ENCODE results near the gene STIM2. TPM values are rescaled to one million over a fixed set of nuclear protein-coding genes. Genes with fewer than 3 reads are reported as not detected.
"Not testable (repeated sequence)": the region's sequence is repeated elsewhere in the genome, so short reads cannot be mapped to it uniquely, and the experiment has no call there.

The STIM2 gene
- total RNA-seq, 2 experiments from 2014 or later = 54.6 to 66.3 TPM

DNA sequence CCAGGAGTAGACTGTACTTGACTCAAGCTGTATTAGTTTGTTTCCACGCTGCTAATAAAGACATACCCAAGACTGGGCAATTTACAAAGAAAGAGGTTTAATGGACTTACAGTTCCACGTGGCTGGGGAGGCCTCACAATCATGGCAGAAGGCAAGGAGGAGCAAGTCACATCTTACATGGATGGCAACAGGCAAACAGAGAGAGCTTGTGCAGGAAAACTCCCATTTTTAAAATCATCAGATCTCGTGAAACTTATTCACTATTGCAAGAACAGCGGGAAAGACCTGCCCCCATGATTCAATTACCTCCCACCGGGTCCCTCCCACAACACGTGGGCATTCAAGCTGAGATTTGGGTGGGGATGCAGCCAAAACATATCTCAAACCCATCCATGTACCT is 37.7 kb upstream of the STIM2 start:
- H3K4me3 Mint-ChIP-seq; H3K9me3 Mint-ChIP-seq (ENCODE audit: low read depth); ATAC-seq; DNase-seq; H3K27me3 Mint-ChIP-seq: not testable (repeated sequence)
- Mint-ChIP-seq H3K4me1 (peaks cover 13% of the 10 kb centered on the region), H3K36me3 (peaks cover 12% of the 10 kb centered on the region), H3K27ac (peak overlapping the region; percentile 44)
- CTCF ChIA-PET = interaction anchor here (1.4 kb wide), 1 partner anchor 14 kb away, joined by 3 read pairs; no protein-coding TSS in a partner anchor

DNA sequence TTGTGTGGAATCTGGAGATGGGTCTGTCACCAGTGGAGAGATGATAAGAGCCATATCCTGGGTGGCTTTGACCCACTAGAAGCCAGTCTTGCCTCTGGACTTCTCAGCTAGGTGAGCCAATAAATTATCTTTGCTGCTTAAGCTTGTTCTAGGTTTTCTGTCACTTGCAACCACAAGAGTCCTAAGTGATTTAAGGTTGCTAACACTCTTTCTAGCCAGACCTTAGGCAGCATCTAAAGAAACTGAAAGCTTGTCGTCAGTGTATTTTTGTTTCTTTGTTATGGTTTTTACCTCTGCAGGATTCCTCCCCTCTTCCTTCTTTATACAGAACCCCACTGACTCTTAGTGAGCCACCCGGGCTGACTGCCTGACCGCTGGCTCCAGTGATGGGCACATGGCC is 37.1 kb upstream of the STIM2 start:
- CTCF ChIA-PET = no interaction called here
- Mint-ChIP-seq H3K27me3 (no peaks in the 10 kb centered on the region), H3K36me3 (peaks cover 12% of the 10 kb centered on the region), H3K4me1 (peaks cover 13% of the 10 kb centered on the region), H3K4me3 (no peak overlapping the region), H3K9me3 (ENCODE audit: low read depth) (peaks cover 8% of the 10 kb centered on the region), H3K27ac (no peak overlapping the region)
- DNase-seq = no peak
- no peak for ATAC-seq

DNA sequence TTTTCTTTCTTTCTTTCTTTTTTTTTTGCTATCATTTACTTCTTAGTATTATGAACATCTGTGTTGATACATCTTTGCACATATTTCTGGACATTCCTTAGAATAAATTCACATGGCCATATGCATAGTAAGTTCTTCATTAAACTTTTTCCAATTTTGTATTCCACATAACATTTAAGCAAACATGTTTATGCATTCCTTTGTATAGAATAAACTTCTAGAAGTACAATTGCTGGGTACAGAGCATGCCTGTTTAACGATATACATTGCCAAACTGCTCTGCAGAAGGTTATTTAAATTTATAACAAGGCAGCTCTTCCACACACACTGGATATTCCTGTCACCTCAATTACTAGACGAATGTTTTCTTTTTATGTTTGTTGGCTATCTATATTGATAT is 36.0 kb upstream of the STIM2 start:
- Mint-ChIP-seq H3K27ac (no peak overlapping the region), H3K4me3 (no peak overlapping the region), H3K27me3 (no peaks in the 10 kb centered on the region), H3K4me1 (peaks cover 13% of the 10 kb centered on the region), H3K9me3 (ENCODE audit: low read depth) (peaks cover 8% of the 10 kb centered on the region), H3K36me3 (peaks cover 12% of the 10 kb centered on the region)
- CTCF ChIA-PET = no interaction called here
- ATAC-seq (no peak), DNase-seq (no peak)

DNA sequence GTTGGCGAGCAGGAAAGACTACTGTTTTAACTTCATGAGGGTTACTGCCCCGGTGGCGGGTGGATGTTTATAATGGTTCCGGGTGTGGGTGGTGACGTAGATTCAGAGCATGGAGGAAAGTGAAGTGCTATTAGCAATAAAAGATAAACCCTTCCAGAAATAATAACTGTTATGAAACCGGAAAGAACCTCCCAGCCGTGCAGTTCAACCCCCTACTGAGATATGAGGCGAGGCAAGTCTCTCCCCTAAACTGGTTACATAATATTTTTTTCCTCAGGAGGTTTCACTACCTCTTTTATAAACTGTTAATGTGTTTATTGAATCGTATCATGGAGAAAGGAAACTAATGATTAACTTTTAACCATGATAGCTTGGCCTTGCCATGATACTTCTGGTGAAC is 33.9 kb upstream of the STIM2 start:
- ATAC-seq (no peak), DNase-seq (no peak)
- Mint-ChIP-seq H3K27ac (no peak overlapping the region), H3K4me1 (peaks cover 13% of the 10 kb centered on the region), H3K27me3 (no peaks in the 10 kb centered on the region), H3K36me3 (peaks cover 10% of the 10 kb centered on the region), H3K9me3 (ENCODE audit: low read depth) (peaks cover 5% of the 10 kb centered on the region), H3K4me3 (no peak overlapping the region)
- CTCF ChIA-PET = no interaction called here

DNA sequence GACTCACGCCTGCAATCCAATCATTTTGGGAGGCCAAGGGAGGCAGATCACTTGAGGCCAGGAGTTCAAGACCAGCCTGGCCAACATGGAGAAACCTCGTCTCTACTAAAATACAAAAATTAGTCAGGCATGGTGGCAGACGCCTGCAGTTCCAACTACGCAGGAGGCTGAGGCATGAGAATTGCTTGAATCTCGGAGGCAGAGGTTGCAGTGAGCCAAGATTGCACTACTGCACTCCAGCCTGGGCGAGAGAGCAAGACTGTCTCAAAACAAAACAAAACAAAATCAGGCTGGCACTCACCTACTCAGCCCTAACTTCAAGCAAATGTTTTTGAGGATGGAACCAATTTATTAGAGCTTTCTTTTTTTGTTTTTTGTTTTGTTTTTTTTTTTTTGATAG is 33.3 kb upstream of the STIM2 start:
- CTCF ChIA-PET; H3K27me3 Mint-ChIP-seq; H3K27ac Mint-ChIP-seq; DNase-seq; H3K4me3 Mint-ChIP-seq; ATAC-seq; H3K9me3 Mint-ChIP-seq (ENCODE audit: low read depth); H3K4me1 Mint-ChIP-seq: not testable (repeated sequence)
- peaks cover 10% of the 10 kb centered on the region for H3K36me3 Mint-ChIP-seq

DNA sequence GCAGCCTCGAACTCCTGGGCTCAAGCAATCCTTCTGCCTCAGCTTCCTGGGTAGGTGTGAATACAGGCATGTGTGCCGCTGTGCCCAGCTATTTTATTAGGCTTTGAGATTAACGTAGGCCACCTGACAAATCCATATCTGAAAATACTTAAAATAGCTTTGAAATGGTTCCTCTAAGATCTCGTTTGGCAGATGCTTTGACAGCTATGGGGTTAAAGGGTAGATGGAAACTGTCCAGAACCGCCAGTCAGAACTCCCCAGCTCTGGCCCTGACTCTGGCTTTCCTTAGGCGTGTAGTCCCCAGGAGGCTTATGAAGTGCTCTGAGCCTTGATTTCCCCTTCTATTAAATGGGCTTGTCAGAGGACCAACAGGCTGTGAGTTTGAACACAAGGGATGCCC is 32.8 kb upstream of the STIM2 start:
- ATAC-seq = no peak
- no peak for DNase-seq
- H3K27me3 Mint-ChIP-seq = no peaks in the 10 kb centered on the region
- CTCF ChIA-PET = no interaction called here
- H3K36me3 Mint-ChIP-seq = peaks cover 6% of the 10 kb centered on the region
- peaks cover 4% of the 10 kb centered on the region for H3K9me3 Mint-ChIP-seq (ENCODE audit: low read depth)
- H3K27ac Mint-ChIP-seq = no peak overlapping the region
- H3K4me3 Mint-ChIP-seq = no peak overlapping the region
- H3K4me1 Mint-ChIP-seq = peaks cover 5% of the 10 kb centered on the region

DNA sequence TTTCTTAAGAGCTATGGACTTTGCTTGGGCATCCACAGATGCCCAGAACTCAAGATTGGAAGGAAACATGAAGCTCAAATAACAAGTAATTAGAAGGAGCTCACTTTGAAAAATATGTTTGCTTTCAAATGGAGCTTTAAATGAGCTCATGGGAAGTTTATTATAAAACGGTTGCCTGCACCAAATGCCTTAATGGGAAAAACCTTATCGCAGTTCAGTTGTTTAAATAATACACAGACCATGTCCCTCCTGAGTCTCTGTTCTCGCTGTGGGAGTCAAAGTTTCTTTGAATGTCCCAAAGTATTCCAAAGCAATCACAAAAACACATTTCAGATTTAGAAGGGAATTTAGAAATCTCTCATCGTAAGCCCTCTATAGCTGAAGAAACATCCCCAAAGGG is 31.6 kb upstream of the STIM2 start:
- Mint-ChIP-seq H3K27ac (no peak overlapping the region), H3K36me3 (no peaks in the 10 kb centered on the region), H3K9me3 (ENCODE audit: low read depth) (no peaks in the 10 kb centered on the region), H3K4me1 (no peaks in the 10 kb centered on the region), H3K27me3 (no peaks in the 10 kb centered on the region), H3K4me3 (no peak overlapping the region)
- CTCF ChIA-PET = interaction anchor here (1.1 kb wide), 1 partner anchor 58 kb away, joined by 3 read pairs; no protein-coding TSS in a partner anchor
- no peak for ATAC-seq
- DNase-seq = no peak

DNA sequence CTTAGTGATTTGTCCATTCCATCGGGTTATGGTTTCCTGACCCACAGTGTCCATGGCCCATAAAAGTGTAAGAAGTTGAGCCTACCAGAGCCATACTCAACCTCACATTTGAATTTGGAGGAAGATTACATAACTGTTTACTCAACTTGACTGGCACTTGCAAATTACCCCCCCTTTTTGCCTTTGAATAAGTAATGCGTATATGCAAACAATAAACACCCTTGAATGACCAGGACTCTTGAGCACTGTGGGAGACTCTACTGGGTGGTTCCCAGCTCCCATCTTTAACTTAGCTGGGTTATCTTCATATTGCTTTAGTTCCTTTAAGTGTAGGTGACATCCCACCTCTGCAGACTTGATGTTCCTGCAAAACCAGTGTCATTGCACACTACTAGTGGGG is 30.6 kb upstream of the STIM2 start:
- CTCF ChIA-PET = no interaction called here
- Mint-ChIP-seq H3K36me3 (no peaks in the 10 kb centered on the region), H3K27ac (no peak overlapping the region), H3K4me1 (no peaks in the 10 kb centered on the region), H3K27me3 (no peaks in the 10 kb centered on the region), H3K4me3 (no peak overlapping the region), H3K9me3 (ENCODE audit: low read depth) (no peaks in the 10 kb centered on the region)
- DNase-seq (no peak), ATAC-seq (no peak)

DNA sequence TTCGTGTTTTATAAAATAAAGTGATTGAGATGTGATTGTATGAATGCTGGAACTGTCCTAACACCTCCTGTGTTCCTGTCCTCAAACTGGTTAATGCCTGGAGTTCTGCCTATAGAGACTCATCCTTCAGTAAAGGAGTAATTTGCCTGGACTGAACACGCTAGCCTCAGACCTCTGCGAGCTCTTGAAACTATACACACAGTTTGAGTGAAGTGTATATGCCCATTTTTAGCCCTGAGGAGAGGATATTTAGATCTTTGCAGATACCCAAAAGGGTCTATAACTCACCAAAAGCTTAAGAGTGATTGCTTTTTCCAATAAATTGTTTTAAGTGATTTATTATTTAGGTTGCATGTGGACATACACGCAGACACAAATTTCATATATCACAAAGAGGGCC is 29.9 kb upstream of the STIM2 start:
- CTCF ChIA-PET = no interaction called here
- no peaks in the 10 kb centered on the region for H3K36me3 Mint-ChIP-seq
- no peak for DNase-seq
- H3K27me3 Mint-ChIP-seq = no peaks in the 10 kb centered on the region
- H3K4me3 Mint-ChIP-seq = no peak overlapping the region
- no peak overlapping the region for H3K27ac Mint-ChIP-seq
- H3K4me1 Mint-ChIP-seq = no peaks in the 10 kb centered on the region
- no peak for ATAC-seq
- no peaks in the 10 kb centered on the region for H3K9me3 Mint-ChIP-seq (ENCODE audit: low read depth)

DNA sequence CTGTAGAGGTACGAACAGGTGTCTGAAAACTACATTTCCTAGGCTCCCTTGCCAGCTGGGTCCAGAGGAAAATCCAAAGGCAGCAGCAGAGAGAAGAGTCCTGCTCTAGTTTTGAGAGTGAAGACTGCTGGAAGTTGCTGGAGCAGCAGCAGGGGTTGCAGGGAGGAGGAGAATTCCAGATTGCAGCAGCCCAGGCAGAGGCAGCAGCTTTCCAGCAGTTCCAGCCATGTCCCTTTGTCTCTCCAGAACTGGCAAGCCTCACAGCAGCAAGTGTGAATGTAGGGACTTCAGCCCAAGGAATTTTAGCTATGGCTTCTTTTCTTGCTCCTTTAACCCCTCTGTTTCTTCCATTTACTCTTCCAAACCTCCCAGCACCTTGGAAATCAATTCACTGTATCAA is 24.1 kb upstream of the STIM2 start:
- Mint-ChIP-seq H3K27me3 (no peaks in the 10 kb centered on the region), H3K4me1 (no peaks in the 10 kb centered on the region), H3K9me3 (ENCODE audit: low read depth) (no peaks in the 10 kb centered on the region), H3K27ac (no peak overlapping the region), H3K4me3 (no peak overlapping the region), H3K36me3 (no peaks in the 10 kb centered on the region)
- CTCF ChIA-PET = no interaction called here
- DNase-seq = no peak
- no peak for ATAC-seq

DNA sequence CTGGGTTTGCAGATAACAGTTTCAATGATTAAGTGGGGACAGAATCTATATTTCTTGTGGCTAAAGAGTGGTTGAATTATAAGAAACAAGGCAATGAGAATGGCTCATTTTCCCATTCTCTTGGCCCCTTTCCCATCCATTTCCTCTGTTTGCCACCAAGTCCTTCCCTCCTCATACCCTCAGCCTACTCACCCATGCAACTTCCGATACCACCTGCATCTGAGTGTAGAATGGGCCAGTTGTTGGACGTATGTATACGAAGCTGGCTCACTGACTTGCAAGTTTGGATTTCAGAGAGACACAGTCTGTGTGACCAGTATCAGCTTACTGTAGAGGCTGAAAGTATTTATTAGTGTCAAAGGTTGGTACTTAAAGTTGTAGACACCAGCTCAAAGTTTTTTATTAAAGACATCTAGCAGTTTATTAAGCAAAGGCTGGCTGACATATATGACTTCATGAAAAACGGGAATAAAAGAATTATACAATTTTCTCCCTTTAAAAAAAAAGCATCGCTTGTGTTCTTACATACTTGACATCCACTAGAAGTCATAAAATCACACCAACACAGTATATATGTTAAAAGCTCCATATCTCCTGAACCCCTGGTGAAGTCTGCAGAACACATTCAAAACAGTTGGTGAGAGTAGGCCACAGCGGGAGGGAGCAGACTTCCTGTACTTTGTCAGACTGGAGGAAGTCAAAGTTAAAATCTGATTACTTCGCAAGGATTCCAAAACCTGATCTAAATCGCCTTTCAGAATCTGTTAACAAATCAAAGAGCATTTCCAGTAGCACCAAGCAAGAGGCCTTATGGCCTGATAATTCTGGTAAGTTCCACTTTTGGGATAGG is 22.4 kb upstream of the STIM2 start:
- Mint-ChIP-seq H3K4me1 (no peaks in the 10 kb centered on the region), H3K4me3 (no peak overlapping the region), H3K27me3 (no peaks in the 10 kb centered on the region), H3K27ac (no peak overlapping the region), H3K9me3 (ENCODE audit: low read depth) (no peaks in the 10 kb centered on the region), H3K36me3 (no peaks in the 10 kb centered on the region)
- ATAC-seq (no peak), DNase-seq (no peak)
- CTCF ChIA-PET = no interaction called here

DNA sequence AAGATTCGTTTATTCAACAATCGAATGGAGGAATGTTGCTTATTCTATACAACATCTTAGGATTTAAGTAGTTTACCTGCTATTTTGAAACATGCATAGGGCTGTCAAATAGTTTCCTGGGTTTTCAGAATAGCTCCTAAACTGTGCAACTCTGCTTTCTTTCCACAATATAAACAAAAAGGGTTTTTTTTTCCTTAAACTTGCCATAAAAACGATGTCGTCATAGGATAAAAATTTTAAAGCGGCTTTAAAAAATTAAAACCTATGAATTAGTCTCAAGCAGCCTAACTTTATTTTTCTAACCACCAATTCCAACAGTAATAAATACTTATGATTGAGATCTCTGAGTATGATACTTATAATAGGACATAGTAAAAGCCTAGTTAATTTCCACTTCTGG is 21.6 kb upstream of the STIM2 start:
- H3K4me1 Mint-ChIP-seq = no peaks in the 10 kb centered on the region
- ATAC-seq (no peak), DNase-seq (no peak)
- CTCF ChIA-PET = no interaction called here
- H3K36me3 Mint-ChIP-seq = no peaks in the 10 kb centered on the region
- H3K27ac Mint-ChIP-seq = no peak overlapping the region
- no peak overlapping the region for H3K4me3 Mint-ChIP-seq
- H3K27me3 Mint-ChIP-seq = no peaks in the 10 kb centered on the region
- no peaks in the 10 kb centered on the region for H3K9me3 Mint-ChIP-seq (ENCODE audit: low read depth)

DNA sequence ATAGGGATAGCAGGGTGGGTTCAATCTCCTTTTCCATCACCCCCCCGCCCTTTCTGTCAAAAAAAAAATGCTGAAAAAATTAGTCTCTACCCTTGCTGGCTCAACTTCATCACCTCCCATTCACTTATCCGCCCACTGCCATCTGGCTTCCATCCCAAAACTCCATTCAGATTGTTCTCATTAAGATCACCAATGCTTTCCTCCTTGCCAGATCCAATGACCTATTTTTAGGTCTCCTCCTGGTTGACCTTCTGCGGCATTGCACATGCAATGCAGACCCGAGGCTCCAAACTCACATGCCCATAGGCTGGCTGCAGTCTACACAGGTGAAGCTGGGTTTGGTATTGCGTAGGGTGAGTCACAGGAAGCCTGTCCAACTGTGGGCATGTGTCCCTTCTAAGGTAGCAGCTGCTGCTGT is 21.1 kb upstream of the STIM2 start:
- Mint-ChIP-seq H3K36me3 (no peaks in the 10 kb centered on the region), H3K4me1 (no peaks in the 10 kb centered on the region), H3K27ac (no peak overlapping the region), H3K9me3 (ENCODE audit: low read depth) (no peaks in the 10 kb centered on the region), H3K4me3 (no peak overlapping the region), H3K27me3 (no peaks in the 10 kb centered on the region)
- no peak for ATAC-seq
- CTCF ChIA-PET = no interaction called here
- DNase-seq = no peak

DNA sequence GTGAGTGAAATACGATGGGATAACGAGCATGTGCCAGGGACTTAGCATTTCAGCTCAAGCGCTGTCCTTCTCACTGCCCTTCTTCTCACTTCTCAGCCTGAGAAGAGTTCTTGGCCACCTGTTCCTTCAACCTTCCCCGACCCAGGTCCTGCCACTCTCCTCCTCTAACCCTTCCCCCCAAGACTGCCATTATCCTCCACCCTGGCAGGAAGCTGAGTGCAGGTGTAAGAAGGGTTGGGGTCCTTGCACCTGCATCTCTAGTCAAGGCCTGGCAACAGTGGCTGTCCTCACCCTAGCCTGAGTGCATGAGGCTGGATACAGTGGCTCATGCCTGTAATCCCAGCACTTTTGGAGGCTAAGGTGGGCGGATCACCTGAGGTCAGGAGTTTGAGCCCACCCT is 19.9 kb upstream of the STIM2 start:
- CTCF ChIA-PET = no interaction called here

More for the DNA sequence above, 19.9 kb upstream of the STIM2 start:
- H3K36me3 Mint-ChIP-seq = no peaks in the 10 kb centered on the region
- H3K4me1 Mint-ChIP-seq = no peaks in the 10 kb centered on the region
- H3K27me3 Mint-ChIP-seq = no peaks in the 10 kb centered on the region
- no peak for ATAC-seq
- H3K27ac Mint-ChIP-seq = no peak overlapping the region
- no peak for DNase-seq
- no peaks in the 10 kb centered on the region for H3K9me3 Mint-ChIP-seq (ENCODE audit: low read depth)
- no peak overlapping the region for H3K4me3 Mint-ChIP-seq
